ENCODE measurements around the gene NFASC.

The NFASC gene

DNA sequence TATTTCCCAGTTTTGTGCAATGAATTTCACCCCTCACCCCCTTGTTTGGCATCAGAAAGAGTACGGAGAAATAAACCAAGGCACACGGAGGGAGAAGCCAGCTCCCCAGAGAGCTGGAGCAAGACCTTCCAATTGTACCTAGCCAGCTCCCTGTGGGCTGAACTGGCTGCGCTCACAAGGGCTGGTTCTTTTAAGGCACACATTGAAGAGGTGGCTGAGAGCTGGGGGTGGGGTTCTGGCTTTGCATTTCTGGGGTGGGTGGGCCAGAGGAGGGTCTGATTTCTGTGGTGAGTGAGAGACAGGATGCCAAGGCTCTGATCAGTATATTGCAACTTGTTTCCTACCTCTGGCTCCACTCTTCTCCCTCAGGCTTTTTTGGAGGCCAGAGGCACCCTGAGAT, 39.5 kb upstream of the NFASC start:
- Histone ChIP-seq H3K36me3 (ENCODE audit: control insufficient read depth, low read length) (no peaks in the 10 kb centered on the region), H3K4me2 (ENCODE audit: low read length) (no peak overlapping the region), H4K20me1 (ENCODE audit: control insufficient read depth, insufficient read depth, low read depth, low read length) (no peaks in the 10 kb centered on the region), H3K79me2 (ENCODE audit: control insufficient read depth, low read length) (no peaks in the 10 kb centered on the region), H3K27ac (ENCODE audit: low read depth, low read length) (no peak overlapping the region), H3K9me3 (ENCODE audit: control insufficient read depth, insufficient read depth, low read length) (no peaks in the 10 kb centered on the region), H3K9me2 (replicated peaks; ENCODE audit: control insufficient read depth, low read length) (no peaks in the 10 kb centered on the region), H3K4me1 (ENCODE audit: control insufficient read depth, low read length) (no peaks in the 10 kb centered on the region), H3K4me3 (ENCODE audit: low read length) (no peak overlapping the region), H3F3A (ENCODE audit: control insufficient read depth, insufficient read depth) (no peaks in the 10 kb centered on the region), H3K27me3 (ENCODE audit: control insufficient read depth, low read length) (peaks cover 25% of the 10 kb centered on the region)
- TF ChIP-seq, protein P1, sequence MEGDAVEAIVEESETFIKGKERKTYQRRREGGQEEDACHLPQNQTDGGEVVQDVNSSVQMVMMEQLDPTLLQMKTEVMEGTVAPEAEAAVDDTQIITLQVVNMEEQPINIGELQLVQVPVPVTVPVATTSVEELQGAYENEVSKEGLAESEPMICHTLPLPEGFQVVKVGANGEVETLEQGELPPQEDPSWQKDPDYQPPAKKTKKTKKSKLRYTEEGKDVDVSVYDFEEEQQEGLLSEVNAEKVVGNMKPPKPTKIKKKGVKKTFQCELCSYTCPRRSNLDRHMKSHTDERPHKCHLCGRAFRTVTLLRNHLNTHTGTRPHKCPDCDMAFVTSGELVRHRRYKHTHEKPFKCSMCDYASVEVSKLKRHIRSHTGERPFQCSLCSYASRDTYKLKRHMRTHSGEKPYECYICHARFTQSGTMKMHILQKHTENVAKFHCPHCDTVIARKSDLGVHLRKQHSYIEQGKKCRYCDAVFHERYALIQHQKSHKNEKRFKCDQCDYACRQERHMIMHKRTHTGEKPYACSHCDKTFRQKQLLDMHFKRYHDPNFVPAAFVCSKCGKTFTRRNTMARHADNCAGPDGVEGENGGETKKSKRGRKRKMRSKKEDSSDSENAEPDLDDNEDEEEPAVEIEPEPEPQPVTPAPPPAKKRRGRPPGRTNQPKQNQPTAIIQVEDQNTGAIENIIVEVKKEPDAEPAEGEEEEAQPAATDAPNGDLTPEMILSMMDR (IDR thresholded peaks at IDR 0.05; ENCODE audit: low read depth, low read length, poor library complexity, severe bottlenecking): no peak
- TF ChIP-seq EZH2phosphoT487 (IDR thresholded peaks at IDR 0.05; ENCODE audit: borderline replicate concordance, low read length): no peak

DNA sequence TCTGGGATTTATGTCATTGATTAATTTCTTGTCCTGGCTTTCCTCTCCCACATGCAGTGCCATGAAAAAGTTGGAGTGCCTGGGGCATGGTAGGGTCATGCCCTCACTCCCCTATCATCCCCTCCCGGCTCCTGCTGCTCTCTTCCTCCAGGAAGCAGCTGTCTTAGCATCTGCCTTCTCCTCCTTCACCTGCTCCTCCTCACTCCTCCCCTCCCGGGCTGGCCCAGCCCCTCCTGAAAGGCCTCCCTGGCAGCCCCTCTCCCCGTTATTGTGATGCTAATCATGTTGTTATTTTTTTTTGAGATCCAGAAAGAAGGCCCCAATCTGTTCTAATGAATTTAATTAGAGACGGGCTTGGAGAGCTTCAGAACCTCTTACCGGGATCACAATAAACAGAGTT, 36.3 kb upstream of the NFASC start:
- Histone ChIP-seq H3K9me2 (replicated peaks; ENCODE audit: control insufficient read depth, low read length) (no peaks in the 10 kb centered on the region), H3K27me3 (ENCODE audit: control insufficient read depth, low read length) (peaks cover 27% of the 10 kb centered on the region), H3F3A (ENCODE audit: control insufficient read depth, insufficient read depth) (no peaks in the 10 kb centered on the region), H3K4me1 (ENCODE audit: control insufficient read depth, low read length) (no peaks in the 10 kb centered on the region), H3K9me3 (ENCODE audit: control insufficient read depth, insufficient read depth, low read length) (no peaks in the 10 kb centered on the region), H3K27ac (ENCODE audit: low read depth, low read length) (no peak overlapping the region), H3K79me2 (ENCODE audit: control insufficient read depth, low read length) (no peaks in the 10 kb centered on the region), H4K20me1 (ENCODE audit: control insufficient read depth, insufficient read depth, low read depth, low read length) (no peaks in the 10 kb centered on the region), H3K4me2 (ENCODE audit: low read length) (no peak overlapping the region), H3K36me3 (ENCODE audit: control insufficient read depth, low read length) (no peaks in the 10 kb centered on the region), H3K4me3 (ENCODE audit: low read length) (no peak overlapping the region)
- TF ChIP-seq EZH2phosphoT487 (IDR thresholded peaks at IDR 0.05; ENCODE audit: borderline replicate concordance, low read length): no peak
- TF ChIP-seq, protein P1 (IDR thresholded peaks at IDR 0.05; ENCODE audit: low read depth, low read length, poor library complexity, severe bottlenecking): no peak

DNA sequence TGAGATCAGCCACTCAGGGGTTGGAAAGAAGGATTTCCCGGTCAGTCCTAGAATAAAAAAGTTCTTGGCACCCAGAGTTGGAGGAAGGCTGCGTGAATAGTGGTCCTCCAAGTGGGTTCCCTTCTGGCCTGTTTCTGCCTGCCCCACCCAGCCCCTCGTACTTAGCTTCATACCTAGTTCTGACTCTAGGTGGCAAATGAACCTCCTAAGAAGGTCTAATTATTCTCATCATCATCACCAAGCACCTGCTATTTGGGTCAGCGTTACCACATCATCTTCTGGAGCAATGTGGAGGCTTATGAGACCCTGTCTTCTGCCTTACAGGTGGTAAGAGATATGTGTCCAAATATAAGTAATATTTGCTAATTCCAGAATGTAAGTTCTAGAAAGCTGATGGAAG, 35.9 kb upstream of the NFASC start:
- no peak for TF ChIP-seq EZH2phosphoT487 (IDR thresholded peaks at IDR 0.05; ENCODE audit: borderline replicate concordance, low read length)
- TF ChIP-seq, protein P1 (IDR thresholded peaks at IDR 0.05; ENCODE audit: low read depth, low read length, poor library complexity, severe bottlenecking): no peak
- Histone ChIP-seq H3K4me2 (ENCODE audit: low read length) (no peak overlapping the region), H3K36me3 (ENCODE audit: control insufficient read depth, low read length) (no peaks in the 10 kb centered on the region), H3K27ac (ENCODE audit: low read depth, low read length) (no peak overlapping the region), H3K79me2 (ENCODE audit: control insufficient read depth, low read length) (no peaks in the 10 kb centered on the region), H4K20me1 (ENCODE audit: control insufficient read depth, insufficient read depth, low read depth, low read length) (no peaks in the 10 kb centered on the region), H3K4me3 (ENCODE audit: low read length) (no peak overlapping the region), H3F3A (ENCODE audit: control insufficient read depth, insufficient read depth) (no peaks in the 10 kb centered on the region), H3K9me2 (replicated peaks; ENCODE audit: control insufficient read depth, low read length) (no peaks in the 10 kb centered on the region), H3K27me3 (ENCODE audit: control insufficient read depth, low read length) (peaks cover 27% of the 10 kb centered on the region), H3K4me1 (ENCODE audit: control insufficient read depth, low read length) (no peaks in the 10 kb centered on the region), H3K9me3 (ENCODE audit: control insufficient read depth, insufficient read depth, low read length) (no peaks in the 10 kb centered on the region)

DNA sequence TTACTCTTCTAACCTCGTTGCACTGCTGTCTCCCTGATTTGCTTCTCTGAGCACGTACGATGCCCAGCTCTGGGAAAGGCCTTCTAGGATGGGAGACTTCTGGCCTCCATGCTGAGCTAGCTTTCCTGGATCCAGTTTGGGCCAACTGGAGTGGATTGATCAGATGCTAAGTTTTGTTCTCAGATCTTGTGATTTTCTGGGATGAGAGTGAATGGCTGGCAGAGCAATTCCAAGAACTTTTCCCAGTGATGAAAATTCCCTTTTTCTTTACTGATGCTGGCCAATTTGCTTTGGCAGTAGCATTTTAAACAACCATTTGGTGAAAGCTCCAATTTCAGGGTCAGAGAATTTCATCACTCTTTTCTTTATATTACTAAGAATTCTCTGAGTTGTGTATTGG, 34.9 kb upstream of the NFASC start:
- Histone ChIP-seq H3K27me3 (ENCODE audit: control insufficient read depth, low read length) (peaks cover 26% of the 10 kb centered on the region), H3K79me2 (ENCODE audit: control insufficient read depth, low read length) (no peaks in the 10 kb centered on the region), H3K4me3 (ENCODE audit: low read length) (no peak overlapping the region), H3K27ac (ENCODE audit: low read depth, low read length) (no peak overlapping the region), H3K9me2 (replicated peaks; ENCODE audit: control insufficient read depth, low read length) (no peaks in the 10 kb centered on the region), H4K20me1 (ENCODE audit: control insufficient read depth, insufficient read depth, low read depth, low read length) (no peaks in the 10 kb centered on the region), H3K9me3 (ENCODE audit: control insufficient read depth, insufficient read depth, low read length) (no peaks in the 10 kb centered on the region), H3K4me1 (ENCODE audit: control insufficient read depth, low read length) (no peaks in the 10 kb centered on the region), H3K36me3 (ENCODE audit: control insufficient read depth, low read length) (no peaks in the 10 kb centered on the region), H3K4me2 (ENCODE audit: low read length) (no peak overlapping the region), H3F3A (ENCODE audit: control insufficient read depth, insufficient read depth) (no peaks in the 10 kb centered on the region)
- TF ChIP-seq EZH2phosphoT487 (IDR thresholded peaks at IDR 0.05; ENCODE audit: borderline replicate concordance, low read length): no peak
- TF ChIP-seq, protein P1 (IDR thresholded peaks at IDR 0.05; ENCODE audit: low read depth, low read length, poor library complexity, severe bottlenecking): no peak
